ENCODE measurements around the gene FAM216B.

GRCh38 chr13:42741914-42742313 is 39.5 kb upstream of the FAM216B start:
- TF ChIP-seq EP300 (IDR thresholded peaks at IDR 0.05) (no peak), POLR2A (IDR thresholded peaks at IDR 0.05) (no peak)
